Measurements from ENCODE around the gene VPS16. TPM values are rescaled to one million over a fixed set of nuclear protein-coding genes. Genes with fewer than 3 reads are reported as not detected.
"Not testable (repeated sequence)": the region's sequence is repeated elsewhere in the genome, so short reads cannot be mapped to it uniquely, and the experiment has no call there.

Gene VPS16
- total RNA-seq, 1 donor from 2014 or later: 35.8 TPM

DNA sequence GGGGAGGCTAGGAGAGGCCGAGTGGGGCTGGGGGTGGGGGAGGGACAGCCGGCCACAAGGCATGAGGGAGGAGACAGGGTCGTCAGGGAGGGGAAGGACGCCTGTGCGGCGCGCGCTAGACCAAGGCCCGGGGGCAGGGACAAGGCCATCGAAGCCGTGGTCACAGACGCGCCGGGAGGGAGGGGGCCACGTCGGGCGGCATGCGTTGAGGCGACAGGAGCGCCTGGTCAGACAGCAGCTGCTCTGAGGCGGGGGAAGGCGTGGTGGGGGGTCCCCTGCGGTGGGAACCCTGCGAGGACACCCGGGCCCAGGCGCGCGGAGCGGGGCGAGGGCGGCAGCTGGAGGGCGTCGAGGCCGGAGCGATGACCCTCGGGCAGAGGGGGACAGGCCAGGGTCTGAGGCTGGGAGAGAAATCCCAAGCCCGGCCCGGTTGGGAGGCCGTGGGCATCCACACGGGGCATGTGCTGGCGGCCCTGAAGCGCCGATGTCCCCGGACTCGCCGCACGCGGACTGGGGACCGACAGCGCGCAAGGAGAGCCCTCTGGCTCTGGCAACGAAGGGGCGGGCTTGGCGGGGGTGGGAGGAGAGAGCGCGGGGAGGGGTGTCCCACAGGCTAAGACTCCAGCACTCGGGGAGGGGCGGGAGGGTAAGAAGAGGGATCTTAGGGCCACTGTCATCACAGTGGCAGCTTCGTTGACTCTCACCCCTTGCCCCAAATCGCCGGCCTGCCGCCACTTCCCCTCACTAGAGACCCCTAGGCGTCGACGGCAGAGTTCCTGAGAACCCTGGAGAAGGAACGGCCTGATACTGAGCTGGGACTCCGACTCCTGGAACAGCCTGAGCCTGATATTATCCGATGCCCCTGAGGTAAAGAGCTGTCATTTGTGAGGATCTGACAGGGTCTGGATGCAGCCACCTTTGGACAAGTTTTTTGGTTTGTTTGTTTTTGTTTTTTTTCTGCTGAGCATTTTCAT lies 19.4 kb upstream of the VPS16 start:
- no peak for TF ChIP-seq CTCF (IDR thresholded peaks at IDR 0.05)
- H3K4me3 ChIP-seq: no peak overlapping the region
- H3K36me3 ChIP-seq: no peaks in the 10 kb centered on the region
- no peak overlapping the region for H3K27ac ChIP-seq
- ATAC-seq (peak; percentile 26 to 34), DNase-seq (no peak)
- intact Hi-C loops (cut with DNase I): no loop called here
- peaks cover 37% of the 10 kb centered on the region for H3K27me3 ChIP-seq (ENCODE audit: low read depth)
- no peaks in the 10 kb centered on the region for H3K4me1 ChIP-seq
- H3K9me3 ChIP-seq: no peaks in the 10 kb centered on the region

GRCh38 chr20:2822073-2822472 lies 18.5 kb upstream of the VPS16 start:
- Histone ChIP-seq H3K27ac (no peak overlapping the region), H3K9me3 (no peaks in the 10 kb centered on the region), H3K36me3 (no peaks in the 10 kb centered on the region), H3K4me3 (no peak overlapping the region), H3K4me1 (no peaks in the 10 kb centered on the region), H3K27me3 (ENCODE audit: low read depth) (peaks cover 46% of the 10 kb centered on the region)
- peak in 1 of 2 donors; percentile 33 for ATAC-seq
- no peak for DNase-seq
- intact Hi-C loops (cut with DNase I): no loop called here
- no peak for TF ChIP-seq CTCF (IDR thresholded peaks at IDR 0.05)

GRCh38 chr20:2825761-2826160 lies 14.8 kb upstream of the VPS16 start:
- Histone ChIP-seq H3K4me3 (no peak overlapping the region), H3K27me3 (ENCODE audit: low read depth) (peaks cover 31% of the 10 kb centered on the region)

GRCh38 chr20:2826655-2827054 lies 13.9 kb upstream of the VPS16 start:
- H3K36me3 ChIP-seq: no peaks in the 10 kb centered on the region
- peaks cover 22% of the 10 kb centered on the region for H3K27me3 ChIP-seq (ENCODE audit: low read depth)

More at GRCh38 chr20:2825761-2826160, 14.8 kb upstream of the VPS16 start:
- DNase-seq: no peak
- intact Hi-C loops (cut with DNase I): no loop called here
- Histone ChIP-seq H3K27ac (no peak overlapping the region), H3K9me3 (no peaks in the 10 kb centered on the region), H3K4me1 (no peaks in the 10 kb centered on the region), H3K36me3 (no peaks in the 10 kb centered on the region)
- no peak for TF ChIP-seq CTCF (IDR thresholded peaks at IDR 0.05)
- no peak for ATAC-seq

DNA sequence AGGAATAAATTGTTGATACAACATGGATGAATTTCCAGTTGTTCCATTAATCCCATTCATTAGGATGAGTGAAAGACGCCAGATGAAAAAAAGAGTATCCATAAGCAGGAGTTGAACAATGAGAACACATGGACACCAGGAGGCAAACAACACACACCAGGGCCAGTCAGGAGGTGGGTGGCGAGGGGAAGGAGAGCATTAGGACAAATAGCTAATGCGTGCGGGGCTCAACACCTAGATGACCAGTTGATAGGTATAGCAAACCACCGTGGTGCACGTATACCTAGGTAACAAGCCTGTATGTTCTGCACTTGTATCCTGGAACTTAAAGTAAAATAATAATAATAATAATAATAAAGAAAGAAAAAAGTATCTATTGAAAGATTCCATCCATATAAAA lies 11.2 kb upstream of the VPS16 start:
- ATAC-seq (no peak), DNase-seq (no peak)
- no peaks in the 10 kb centered on the region for H3K4me1 ChIP-seq
- peaks cover 16% of the 10 kb centered on the region for H3K27me3 ChIP-seq (ENCODE audit: low read depth)
- H3K36me3 ChIP-seq: no peaks in the 10 kb centered on the region
- no peak overlapping the region for H3K4me3 ChIP-seq
- no peak overlapping the region for H3K27ac ChIP-seq
- intact Hi-C loops (cut with DNase I): no loop called here
- no peaks in the 10 kb centered on the region for H3K9me3 ChIP-seq
- no peak for TF ChIP-seq CTCF (IDR thresholded peaks at IDR 0.05)

More at GRCh38 chr20:2826655-2827054, 13.9 kb upstream of the VPS16 start:
- Histone ChIP-seq H3K27ac (no peak overlapping the region), H3K4me1 (no peaks in the 10 kb centered on the region), H3K9me3 (no peaks in the 10 kb centered on the region), H3K4me3 (no peak overlapping the region)
- TF ChIP-seq CTCF (IDR thresholded peaks at IDR 0.05): no peak
- DNase-seq (no peak), ATAC-seq (no peak)
- intact Hi-C loops (cut with DNase I): no loop called here

DNA sequence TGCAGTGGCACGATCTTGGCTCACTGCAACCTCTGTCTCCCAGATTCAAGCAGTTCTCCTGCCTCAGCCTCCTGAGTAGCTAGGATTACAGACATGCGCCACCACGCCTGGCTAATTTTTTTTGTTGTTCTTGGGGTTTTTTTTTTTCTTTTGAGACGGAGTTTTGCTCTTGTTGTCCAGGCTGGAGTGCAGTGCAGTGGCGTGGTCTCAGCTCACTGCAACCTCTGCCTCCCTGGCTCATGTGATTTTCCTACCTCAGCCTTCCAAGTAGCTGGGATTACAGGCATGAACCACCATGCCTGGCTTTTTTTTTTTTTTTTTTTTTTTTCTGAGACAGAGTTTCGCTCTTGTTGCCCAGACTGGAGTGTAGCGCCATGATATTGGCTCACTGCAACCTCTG lies 9.3 kb upstream of the VPS16 start:
- intact Hi-C loops (cut with DNase I); H3K27ac ChIP-seq; H3K9me3 ChIP-seq; H3K4me3 ChIP-seq; H3K4me1 ChIP-seq; H3K27me3 ChIP-seq (ENCODE audit: low read depth); ATAC-seq; DNase-seq; H3K36me3 ChIP-seq: not testable (repeated sequence)

Measured in lower lobe of right lung (tissue), 2 donors.